IPS-15b (cell line): ENCODE data around the gene DNAI2.
"Not testable (repeated sequence)": the region's sequence is repeated elsewhere in the genome, so short reads cannot be mapped to it uniquely, and the experiment has no call there.

Experiments used
- H3K27me3 ChIP-seq: one replicate; pipeline ENCODE4 v1.6.1; 2013; ENCODE audit warnings: low read length; ENCODE audit not compliant: control insufficient read depth, insufficient read depth
- H3K36me3 ChIP-seq: one replicate; pipeline ENCODE4 v1.6.1; 2013; ENCODE audit warnings: low read length; ENCODE audit not compliant: control insufficient read depth, insufficient read depth
- H3K4me1 ChIP-seq: one replicate; pipeline ENCODE4 v1.6.1; 2013; ENCODE audit warnings: mild to moderate bottlenecking, low read length; ENCODE audit not compliant: control insufficient read depth, insufficient read depth
- H3K4me3 ChIP-seq: one replicate; pipeline ENCODE4 v1.5.1; 2013; ENCODE audit warnings: low read depth, low read length
- H3K9ac ChIP-seq: one replicate; pipeline ENCODE4 v1.6.1; 2013; ENCODE audit warnings: low read depth, mild to moderate bottlenecking, low read length
- H3K9me3 ChIP-seq: one replicate; pipeline ENCODE4 v1.6.1; 2013; ENCODE audit warnings: mild to moderate bottlenecking, low read length; ENCODE audit not compliant: control insufficient read depth, insufficient read depth

Gene DNAI2

GRCh38 chr17:74280093-74280513, 6.1 kb downstream of the DNAI2 start:
- Histone ChIP-seq H3K9ac (no peak overlapping the region), H3K4me1 (no peaks in the 10 kb centered on the region), H3K27me3 (peaks cover 2% of the 10 kb centered on the region), H3K36me3 (no peaks in the 10 kb centered on the region), H3K4me3 (no peak overlapping the region), H3K9me3 (no peaks in the 10 kb centered on the region)

GRCh38 chr17:74281799-74282198, 7.8 kb downstream of the DNAI2 start:
- H3K36me3 ChIP-seq, result no peaks in the 10 kb centered on the region
- H3K9ac ChIP-seq, result no peak overlapping the region
- no peaks in the 10 kb centered on the region for H3K4me1 ChIP-seq
- H3K27me3 ChIP-seq, result no peaks in the 10 kb centered on the region
- no peak overlapping the region for H3K4me3 ChIP-seq
- H3K9me3 ChIP-seq, result no peaks in the 10 kb centered on the region

- not testable (repeated sequence) for H3K4me1 ChIP-seq, H3K36me3 ChIP-seq, H3K9ac ChIP-seq, H3K27me3 ChIP-seq, H3K9me3 ChIP-seq, H3K4me3 ChIP-seq
Observed at GRCh38 chr17:74282274-74282586, 8.2 kb downstream of the DNAI2 start.

GRCh38 chr17:74282587-74283370, 8.7 kb downstream of the DNAI2 start:
- Histone ChIP-seq H3K9ac (no peak overlapping the region), H3K4me1 (no peaks in the 10 kb centered on the region), H3K27me3 (no peaks in the 10 kb centered on the region)

GRCh38 chr17:74283371-74283673, 9.3 kb downstream of the DNAI2 start:
- Histone ChIP-seq H3K4me3 (no peak overlapping the region), H3K9me3 (no peaks in the 10 kb centered on the region), H3K27me3 (no peaks in the 10 kb centered on the region), H3K4me1 (no peaks in the 10 kb centered on the region), H3K9ac (no peak overlapping the region), H3K36me3 (no peaks in the 10 kb centered on the region)

More at GRCh38 chr17:74282587-74283370, 8.7 kb downstream of the DNAI2 start:
- Histone ChIP-seq H3K36me3 (no peaks in the 10 kb centered on the region), H3K4me3 (no peak overlapping the region), H3K9me3 (no peaks in the 10 kb centered on the region)

- Histone ChIP-seq H3K4me3 (no peak overlapping the region), H3K36me3 (no peaks in the 10 kb centered on the region), H3K9me3 (no peaks in the 10 kb centered on the region), H3K9ac (no peak overlapping the region), H3K4me1 (no peaks in the 10 kb centered on the region), H3K27me3 (no peaks in the 10 kb centered on the region)
Observed at GRCh38 chr17:74287031-74287602, 13.1 kb downstream of the DNAI2 start.

GRCh38 chr17:74288785-74289184, 14.8 kb downstream of the DNAI2 start:
- no peaks in the 10 kb centered on the region for H3K4me1 ChIP-seq
- H3K9ac ChIP-seq, result no peak overlapping the region
- no peaks in the 10 kb centered on the region for H3K36me3 ChIP-seq
- no peaks in the 10 kb centered on the region for H3K9me3 ChIP-seq
- no peak overlapping the region for H3K4me3 ChIP-seq
- H3K27me3 ChIP-seq, result no peaks in the 10 kb centered on the region

GRCh38 chr17:74289688-74290087, 15.7 kb downstream of the DNAI2 start:
- H3K27me3 ChIP-seq, result no peaks in the 10 kb centered on the region
- H3K36me3 ChIP-seq, result no peaks in the 10 kb centered on the region
- H3K4me1 ChIP-seq, result no peaks in the 10 kb centered on the region
- H3K9me3 ChIP-seq, result no peaks in the 10 kb centered on the region
- no peak overlapping the region for H3K9ac ChIP-seq
- no peak overlapping the region for H3K4me3 ChIP-seq

GRCh38 chr17:74290340-74290739, 16.3 kb downstream of the DNAI2 start:
- Histone ChIP-seq H3K9me3 (no peaks in the 10 kb centered on the region), H3K4me3 (no peak overlapping the region), H3K4me1 (no peaks in the 10 kb centered on the region), H3K36me3 (no peaks in the 10 kb centered on the region), H3K27me3 (no peaks in the 10 kb centered on the region), H3K9ac (no peak overlapping the region)

GRCh38 chr17:74292495-74292894, 18.5 kb downstream of the DNAI2 start:
- no peak overlapping the region for H3K9ac ChIP-seq
- H3K36me3 ChIP-seq, result no peaks in the 10 kb centered on the region
- H3K27me3 ChIP-seq, result no peaks in the 10 kb centered on the region
- H3K4me3 ChIP-seq, result no peak overlapping the region
- H3K4me1 ChIP-seq, result no peaks in the 10 kb centered on the region
- no peaks in the 10 kb centered on the region for H3K9me3 ChIP-seq

GRCh38 chr17:74295625-74296547, 21.9 kb downstream of the DNAI2 start:
- Histone ChIP-seq H3K36me3 (no peaks in the 10 kb centered on the region), H3K9ac (no peak overlapping the region), H3K9me3 (no peaks in the 10 kb centered on the region), H3K4me3 (no peak overlapping the region), H3K4me1 (no peaks in the 10 kb centered on the region), H3K27me3 (no peaks in the 10 kb centered on the region)

GRCh38 chr17:74296548-74296936, 22.5 kb downstream of the DNAI2 start:
- no peak overlapping the region for H3K9ac ChIP-seq
- no peak overlapping the region for H3K4me3 ChIP-seq
- H3K27me3 ChIP-seq, result no peaks in the 10 kb centered on the region
- no peaks in the 10 kb centered on the region for H3K9me3 ChIP-seq
- no peaks in the 10 kb centered on the region for H3K4me1 ChIP-seq
- H3K36me3 ChIP-seq, result no peaks in the 10 kb centered on the region
